ENCODE measurements around the gene RBP3.

GRCh38 chr10:47310090-47310505 is 38.1 kb upstream of the RBP3 start:
- TF ChIP-seq POLR2A (IDR thresholded peaks at IDR 0.05) = no peak
- no peak for TF ChIP-seq POLR2AphosphoS5 (IDR thresholded peaks at IDR 0.05; ENCODE audit: insufficient read depth in 1 of 2, low read depth in 1 of 2)
